Chondrocyte (in vitro differentiated cells): Measurements from ENCODE around the gene ERCC4. TPM values are rescaled to one million over a fixed set of nuclear protein-coding genes. Genes with fewer than 3 reads are reported as not detected.

Experiments
- DNase-seq: peaks from one replicate; pipeline ENCODE4 v3.0.0; 2021; ENCODE audit warnings: mixed read lengths, low spot score
- H3K27ac Mint-ChIP-seq: one replicate; pipeline ENCODE4 v1.8.0; 2021; ENCODE audit warnings: mild to moderate bottlenecking, moderate library complexity, mixed read lengths; ENCODE audit not compliant: unreplicated experiment
- H3K27me3 Mint-ChIP-seq: 2 replicates; pipeline ENCODE4 v1.8.0; 2021; ENCODE audit warnings: low read depth, mixed read lengths
- H3K36me3 Mint-ChIP-seq: 2 replicates; pipeline ENCODE4 v1.8.0; 2021; ENCODE audit warnings: low read depth, mixed read lengths
- H3K4me1 Mint-ChIP-seq: 2 replicates; pipeline ENCODE4 v1.8.0; 2021; ENCODE audit warnings: low read depth, mild to moderate bottlenecking, mixed read lengths
- H3K4me3 Mint-ChIP-seq: one replicate; pipeline ENCODE4 v1.8.0; 2021; ENCODE audit warnings: mild to moderate bottlenecking, moderate library complexity, mixed read lengths; ENCODE audit not compliant: unreplicated experiment
- H3K9me3 Mint-ChIP-seq: 2 replicates; pipeline ENCODE4 v1.8.0; 2021; ENCODE audit warnings: low read depth, mixed read lengths
- total RNA-seq: library from RNA; stranded (reverse); gene quantifications from 3 replicates; pipeline ENCODE4 v1.2.1, GENCODE V29; 2021
- TF ChIP-seq, protein P1 (sequence below): fragments of 200-600 bp; sonication (generic); IDR thresholded peaks from 2 replicates; pipeline ENCODE4 v1.5.0; 2021; ENCODE audit warnings: antibody characterized with exemption, mild to moderate bottlenecking, moderate library complexity

The ERCC4 gene
- total RNA-seq, 1 donor from 2014 or later = 18.5 TPM

DNA sequence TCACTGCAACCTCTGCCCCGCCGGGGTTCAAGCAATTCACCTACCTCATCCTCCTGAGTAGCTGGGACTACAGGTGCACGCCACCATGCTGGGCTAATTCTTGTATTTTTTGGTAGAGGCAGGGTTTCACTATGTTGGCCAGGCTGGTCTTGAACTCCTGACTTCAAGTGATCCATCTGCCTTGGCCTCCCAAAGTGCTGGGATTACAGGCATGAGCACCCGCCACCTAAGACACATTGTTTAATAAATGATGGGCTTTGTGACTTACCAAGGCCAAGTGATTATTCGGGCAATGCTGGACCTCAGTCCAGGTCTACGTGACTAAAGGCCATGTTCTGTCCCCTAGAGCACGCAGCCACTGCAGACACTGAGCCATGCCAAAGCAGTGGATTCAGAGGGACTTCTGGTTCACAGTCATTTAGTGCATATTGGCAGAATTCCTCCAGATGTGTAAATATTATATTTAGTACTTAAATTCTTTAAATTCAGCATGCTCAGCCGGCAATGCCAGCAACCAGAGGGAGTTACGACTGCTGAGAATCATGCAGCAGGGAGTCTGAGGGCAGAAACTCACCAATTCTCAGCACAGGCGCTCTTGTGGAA, 4.8 kb upstream of the ERCC4 start:
- Mint-ChIP-seq H3K4me3 (no peak overlapping the region), H3K9me3 (peaks cover 8% of the 10 kb centered on the region), H3K4me1 (peaks cover 12% of the 10 kb centered on the region), H3K27ac (no peak overlapping the region), H3K36me3 (no peaks in the 10 kb centered on the region), H3K27me3 (peaks cover 7% of the 10 kb centered on the region)
- DNase-seq = no peak
- TF ChIP-seq, protein P1, sequence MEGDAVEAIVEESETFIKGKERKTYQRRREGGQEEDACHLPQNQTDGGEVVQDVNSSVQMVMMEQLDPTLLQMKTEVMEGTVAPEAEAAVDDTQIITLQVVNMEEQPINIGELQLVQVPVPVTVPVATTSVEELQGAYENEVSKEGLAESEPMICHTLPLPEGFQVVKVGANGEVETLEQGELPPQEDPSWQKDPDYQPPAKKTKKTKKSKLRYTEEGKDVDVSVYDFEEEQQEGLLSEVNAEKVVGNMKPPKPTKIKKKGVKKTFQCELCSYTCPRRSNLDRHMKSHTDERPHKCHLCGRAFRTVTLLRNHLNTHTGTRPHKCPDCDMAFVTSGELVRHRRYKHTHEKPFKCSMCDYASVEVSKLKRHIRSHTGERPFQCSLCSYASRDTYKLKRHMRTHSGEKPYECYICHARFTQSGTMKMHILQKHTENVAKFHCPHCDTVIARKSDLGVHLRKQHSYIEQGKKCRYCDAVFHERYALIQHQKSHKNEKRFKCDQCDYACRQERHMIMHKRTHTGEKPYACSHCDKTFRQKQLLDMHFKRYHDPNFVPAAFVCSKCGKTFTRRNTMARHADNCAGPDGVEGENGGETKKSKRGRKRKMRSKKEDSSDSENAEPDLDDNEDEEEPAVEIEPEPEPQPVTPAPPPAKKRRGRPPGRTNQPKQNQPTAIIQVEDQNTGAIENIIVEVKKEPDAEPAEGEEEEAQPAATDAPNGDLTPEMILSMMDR = no peak

DNA sequence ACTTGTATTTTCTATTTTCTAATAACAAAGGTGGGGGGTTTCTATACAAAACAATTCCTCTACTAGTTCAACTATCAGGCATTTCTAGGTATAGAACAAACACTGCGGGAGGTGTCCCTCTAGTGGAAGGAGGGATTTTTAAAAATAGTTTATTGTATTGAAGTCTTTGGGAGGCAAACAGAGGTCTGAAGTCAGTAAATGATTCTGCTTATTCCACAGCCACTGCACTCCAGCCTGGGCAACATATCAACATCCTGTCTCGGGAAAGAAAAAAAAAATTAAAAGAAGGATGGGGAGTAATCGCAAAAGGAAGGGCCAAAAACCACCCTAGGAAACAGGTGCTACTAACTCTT, 648 bp upstream of the ERCC4 start:
- H3K4me3 Mint-ChIP-seq = peak overlapping the region; percentile 36
- H3K9me3 Mint-ChIP-seq = no peaks in the 10 kb centered on the region
- TF ChIP-seq, protein P1 = no peak
- H3K4me1 Mint-ChIP-seq = peaks cover 35% of the 10 kb centered on the region
- peaks cover 4% of the 10 kb centered on the region for H3K27me3 Mint-ChIP-seq
- DNase-seq = no peak
- peak overlapping the region; percentile 53 for H3K27ac Mint-ChIP-seq
- no peaks in the 10 kb centered on the region for H3K36me3 Mint-ChIP-seq

DNA sequence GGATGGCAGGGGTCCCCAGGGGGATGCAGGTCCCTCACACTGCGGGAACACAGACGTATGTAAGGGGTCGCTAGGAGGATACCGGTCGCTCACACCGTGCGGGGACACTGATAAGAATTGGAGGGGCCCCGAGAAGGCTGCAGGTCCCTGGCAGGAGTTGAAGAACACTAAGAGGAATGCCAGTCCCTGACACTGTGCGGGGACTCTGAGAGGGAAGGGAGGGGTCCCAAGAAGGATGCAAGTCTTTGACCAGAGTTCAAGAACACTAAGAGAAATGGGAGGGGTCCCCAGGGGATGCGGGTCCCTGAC, 510 bp downstream of the ERCC4 start:
- TF ChIP-seq, protein P1 = no peak
- H3K4me3 Mint-ChIP-seq = peak overlapping the region; percentile 96
- H3K27me3 Mint-ChIP-seq = no peaks in the 10 kb centered on the region
- no peaks in the 10 kb centered on the region for H3K36me3 Mint-ChIP-seq
- H3K4me1 Mint-ChIP-seq = peaks cover 38% of the 10 kb centered on the region
- peak overlapping the region; percentile 82 for H3K27ac Mint-ChIP-seq
- no peaks in the 10 kb centered on the region for H3K9me3 Mint-ChIP-seq
- no peak for DNase-seq

DNA sequence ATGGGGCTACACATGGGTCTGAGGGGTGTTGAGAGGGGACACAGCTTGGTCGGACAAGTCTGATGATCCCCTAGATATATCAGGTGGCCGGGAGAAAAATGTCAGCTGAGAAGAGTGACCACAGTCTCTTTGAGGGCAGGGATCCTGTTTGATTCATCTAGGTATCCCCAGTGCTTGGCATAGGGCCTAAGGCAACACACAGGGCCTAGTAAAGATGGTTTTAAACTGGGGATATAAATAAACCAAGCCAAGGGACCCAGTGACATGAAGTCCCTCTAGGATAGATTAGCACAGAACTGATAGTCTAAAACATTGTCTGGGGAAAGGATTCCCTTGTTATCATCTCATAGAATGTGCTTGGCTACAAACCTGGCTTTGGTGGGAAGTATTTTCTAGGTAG, 1.4 kb downstream of the ERCC4 start:
- Mint-ChIP-seq H3K36me3 (peaks cover 4% of the 10 kb centered on the region), H3K27me3 (no peaks in the 10 kb centered on the region), H3K4me1 (peaks cover 46% of the 10 kb centered on the region), H3K9me3 (no peaks in the 10 kb centered on the region), H3K27ac (peak overlapping the region; percentile 82), H3K4me3 (peak overlapping the region; percentile 96)
- no peak for DNase-seq
- TF ChIP-seq, protein P1 = no peak

DNA sequence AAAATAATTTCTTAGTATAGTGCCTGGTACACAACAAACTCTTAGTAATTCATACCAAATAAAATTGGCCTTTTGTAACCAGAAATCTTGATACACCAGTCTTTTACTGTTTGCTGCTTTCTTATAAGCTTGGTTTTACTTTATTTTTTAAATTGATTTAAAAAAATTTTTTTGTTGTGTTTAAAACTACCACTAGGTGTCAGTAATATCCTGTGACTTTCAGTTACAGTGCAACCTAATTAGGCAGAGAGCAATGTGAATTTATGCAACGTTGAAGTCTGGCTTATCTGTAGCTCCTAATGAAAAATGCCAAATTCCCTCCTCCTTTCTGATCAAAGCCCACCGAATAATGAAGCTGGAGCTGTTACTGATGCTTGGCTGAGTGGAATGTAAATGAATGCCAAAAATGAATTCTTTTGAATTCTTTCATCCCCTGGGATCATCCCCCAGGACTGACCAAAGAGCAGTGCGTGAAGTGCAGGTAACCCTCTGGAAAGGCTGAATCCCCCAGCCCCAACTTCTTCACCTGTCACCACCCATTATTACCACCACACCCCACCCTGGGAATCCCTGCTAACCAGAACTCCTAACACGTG, 3.8 kb downstream of the ERCC4 start:
- peaks cover 4% of the 10 kb centered on the region for H3K36me3 Mint-ChIP-seq
- H3K4me3 Mint-ChIP-seq = no peak overlapping the region
- TF ChIP-seq, protein P1 = peak; percentile 88
- no peak for DNase-seq
- H3K27ac Mint-ChIP-seq = peak overlapping the region; percentile 34
- no peaks in the 10 kb centered on the region for H3K27me3 Mint-ChIP-seq
- peaks cover 46% of the 10 kb centered on the region for H3K4me1 Mint-ChIP-seq
- no peaks in the 10 kb centered on the region for H3K9me3 Mint-ChIP-seq
